ENCODE data around the gene TMBIM6. TPM values are rescaled to one million over a fixed set of nuclear protein-coding genes. Genes with fewer than 3 reads are reported as not detected.

The TMBIM6 gene
- total RNA-seq, 1 donor from 2014 or later = 588 TPM

DNA sequence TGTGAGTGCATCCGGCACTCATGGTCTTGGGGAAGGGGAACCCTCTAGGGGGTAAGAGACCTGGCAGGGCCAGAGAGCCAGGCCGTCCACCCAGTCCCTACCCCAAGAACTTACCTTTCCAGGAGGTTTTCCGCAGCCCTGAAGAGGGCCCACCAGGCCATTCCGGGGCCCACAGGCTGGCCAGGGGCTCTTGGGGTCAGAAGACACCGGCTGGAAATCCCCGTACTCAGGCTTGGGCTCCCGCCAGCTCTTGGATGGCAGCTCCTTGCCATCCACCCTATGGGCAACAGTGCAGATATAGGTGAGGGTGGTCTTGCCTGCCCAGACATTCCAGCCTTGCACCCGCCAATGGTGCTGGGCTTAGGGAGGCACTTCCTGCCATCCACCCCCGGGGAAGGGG lies 52.3 kb downstream of the TMBIM6 start:
- no peaks in the 10 kb centered on the region for H3K27me3 ChIP-seq (ENCODE audit: control insufficient read depth, insufficient read depth, low read length)
- no peak overlapping the region for H3K4me3 ChIP-seq (ENCODE audit: low read depth, low read length)
- peaks cover 3% of the 10 kb centered on the region for H3K36me3 ChIP-seq (ENCODE audit: control insufficient read depth, insufficient read depth, low read length)
- TF ChIP-seq, protein P1, sequence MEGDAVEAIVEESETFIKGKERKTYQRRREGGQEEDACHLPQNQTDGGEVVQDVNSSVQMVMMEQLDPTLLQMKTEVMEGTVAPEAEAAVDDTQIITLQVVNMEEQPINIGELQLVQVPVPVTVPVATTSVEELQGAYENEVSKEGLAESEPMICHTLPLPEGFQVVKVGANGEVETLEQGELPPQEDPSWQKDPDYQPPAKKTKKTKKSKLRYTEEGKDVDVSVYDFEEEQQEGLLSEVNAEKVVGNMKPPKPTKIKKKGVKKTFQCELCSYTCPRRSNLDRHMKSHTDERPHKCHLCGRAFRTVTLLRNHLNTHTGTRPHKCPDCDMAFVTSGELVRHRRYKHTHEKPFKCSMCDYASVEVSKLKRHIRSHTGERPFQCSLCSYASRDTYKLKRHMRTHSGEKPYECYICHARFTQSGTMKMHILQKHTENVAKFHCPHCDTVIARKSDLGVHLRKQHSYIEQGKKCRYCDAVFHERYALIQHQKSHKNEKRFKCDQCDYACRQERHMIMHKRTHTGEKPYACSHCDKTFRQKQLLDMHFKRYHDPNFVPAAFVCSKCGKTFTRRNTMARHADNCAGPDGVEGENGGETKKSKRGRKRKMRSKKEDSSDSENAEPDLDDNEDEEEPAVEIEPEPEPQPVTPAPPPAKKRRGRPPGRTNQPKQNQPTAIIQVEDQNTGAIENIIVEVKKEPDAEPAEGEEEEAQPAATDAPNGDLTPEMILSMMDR (IDR thresholded peaks at IDR 0.05; ENCODE audit: insufficient read depth, low read length, poor library complexity, severe bottlenecking) = no peak
- no peak for DNase-seq (ENCODE audit: low read depth)

DNA sequence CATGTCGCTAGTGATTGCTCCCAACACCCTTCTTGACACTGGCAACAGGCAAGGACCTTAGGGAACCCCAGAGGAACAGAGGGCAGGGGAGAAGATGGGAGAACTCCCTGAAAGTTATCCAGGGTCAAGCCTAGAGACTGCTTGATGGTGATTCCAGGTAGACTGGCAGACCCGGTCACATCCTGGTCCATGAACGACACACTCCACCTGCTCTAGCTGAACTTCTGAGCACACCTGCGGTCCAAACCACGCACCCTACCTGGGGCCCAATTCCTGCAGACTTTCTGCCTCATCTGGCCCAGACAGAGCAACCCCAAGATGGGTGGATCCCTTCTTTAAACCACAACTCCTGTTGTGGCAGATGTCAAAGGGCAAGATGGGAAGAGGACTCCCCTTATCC lies 52.7 kb downstream of the TMBIM6 start:
- TF ChIP-seq, protein P1 (IDR thresholded peaks at IDR 0.05; ENCODE audit: insufficient read depth, low read length, poor library complexity, severe bottlenecking) = no peak
- H3K27me3 ChIP-seq (ENCODE audit: control insufficient read depth, insufficient read depth, low read length) = no peaks in the 10 kb centered on the region
- no peak overlapping the region for H3K4me3 ChIP-seq (ENCODE audit: low read depth, low read length)
- DNase-seq (ENCODE audit: low read depth) = no peak
- peaks cover 3% of the 10 kb centered on the region for H3K36me3 ChIP-seq (ENCODE audit: control insufficient read depth, insufficient read depth, low read length)

DNA sequence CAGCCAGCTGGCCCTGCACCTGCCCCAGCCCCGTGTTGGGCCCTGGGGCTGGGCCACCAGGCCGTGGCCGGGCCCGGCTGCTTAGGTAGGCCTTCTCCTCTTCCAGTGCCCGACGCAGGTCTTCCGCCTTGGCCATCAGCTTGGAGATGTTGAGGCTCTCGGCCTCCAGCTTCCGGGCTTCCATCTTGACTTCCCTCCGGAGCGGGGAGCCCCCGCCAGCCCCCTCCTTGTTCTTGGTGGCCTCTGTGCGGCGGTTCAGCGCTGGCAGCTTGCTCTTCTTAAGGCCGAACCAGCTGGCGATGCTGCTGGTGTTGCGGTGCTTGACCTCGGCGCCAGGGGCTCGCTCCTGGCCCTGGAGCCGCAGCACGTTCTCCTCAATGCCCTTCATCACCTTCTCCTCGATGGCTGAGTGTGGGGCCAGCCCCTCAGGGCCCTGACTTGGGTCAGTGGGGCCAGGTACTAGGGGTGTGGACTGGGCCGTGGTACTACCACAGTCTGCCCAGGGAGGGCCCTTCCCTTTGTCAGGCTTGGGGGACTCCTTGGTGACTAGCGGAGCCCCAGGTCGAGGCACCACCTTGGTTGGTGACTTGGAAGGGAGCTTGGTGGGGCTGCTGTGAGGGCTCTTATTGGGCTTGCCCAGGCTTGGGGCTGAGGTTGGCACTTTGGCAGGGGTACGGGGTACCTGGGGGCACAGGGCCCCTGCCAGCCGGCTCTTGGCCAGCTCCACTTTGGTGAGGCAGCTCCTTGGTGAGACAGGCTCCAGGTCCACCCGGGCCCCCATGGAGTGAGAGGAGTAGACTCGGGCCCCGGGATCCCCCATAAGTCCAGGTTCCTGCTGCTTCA lies 53.7 kb downstream of the TMBIM6 start:
- DNase-seq (ENCODE audit: low read depth) = no peak
- Histone ChIP-seq H3K27me3 (ENCODE audit: control insufficient read depth, insufficient read depth, low read length) (no peaks in the 10 kb centered on the region), H3K36me3 (ENCODE audit: control insufficient read depth, insufficient read depth, low read length) (peaks cover 3% of the 10 kb centered on the region), H3K4me3 (ENCODE audit: low read depth, low read length) (no peak overlapping the region)
- TF ChIP-seq, protein P1 (IDR thresholded peaks at IDR 0.05; ENCODE audit: insufficient read depth, low read length, poor library complexity, severe bottlenecking) = no peak

DNA sequence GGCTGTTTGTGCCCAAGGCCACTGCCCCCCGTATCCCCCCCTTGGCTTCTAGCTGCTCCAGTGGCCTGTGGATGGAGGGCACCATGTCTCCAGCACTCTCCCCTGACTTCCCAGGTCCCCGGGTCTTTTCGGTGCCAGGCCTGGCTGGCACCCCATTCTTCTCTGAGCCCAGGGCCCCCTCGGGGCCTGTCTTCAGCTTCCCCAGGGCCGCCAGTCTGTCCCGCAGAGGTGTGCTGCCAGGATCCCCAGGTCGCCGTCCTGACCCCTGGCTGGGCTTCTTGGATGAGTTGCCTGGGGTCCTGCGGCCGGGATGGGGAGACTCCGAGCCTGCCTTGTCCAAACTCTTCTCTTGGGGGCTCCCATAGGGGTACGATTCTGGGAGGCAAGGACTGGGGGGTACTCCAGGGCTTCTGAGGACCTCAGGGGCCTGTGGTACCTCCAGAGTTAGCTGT lies 54.3 kb downstream of the TMBIM6 start:
- H3K27me3 ChIP-seq (ENCODE audit: control insufficient read depth, insufficient read depth, low read length) = no peaks in the 10 kb centered on the region
- H3K4me3 ChIP-seq (ENCODE audit: low read depth, low read length) = no peak overlapping the region
- peaks cover 3% of the 10 kb centered on the region for H3K36me3 ChIP-seq (ENCODE audit: control insufficient read depth, insufficient read depth, low read length)
- TF ChIP-seq, protein P1 (IDR thresholded peaks at IDR 0.05; ENCODE audit: insufficient read depth, low read length, poor library complexity, severe bottlenecking) = no peak
- no peak for DNase-seq (ENCODE audit: low read depth)

DNA sequence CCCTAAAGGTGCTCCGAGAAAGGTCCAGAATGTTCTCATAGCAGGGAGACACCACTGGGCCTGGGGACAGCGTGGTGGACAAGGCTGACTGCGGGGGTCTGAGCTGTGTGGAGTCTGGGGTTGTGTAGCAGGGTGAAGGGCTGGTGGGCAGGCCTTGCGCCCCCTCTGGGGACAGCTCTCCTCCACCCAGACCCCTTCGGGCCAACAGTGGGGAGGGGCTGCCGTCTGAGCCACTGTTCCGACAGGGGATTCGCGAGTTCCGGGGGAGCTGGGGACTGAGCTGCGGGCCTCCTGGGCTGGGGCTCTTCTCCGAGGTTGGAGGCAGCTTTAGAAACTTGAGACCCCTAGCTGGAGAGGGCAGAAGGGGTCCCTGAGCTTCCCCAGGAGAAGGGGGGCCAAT lies 54.8 kb downstream of the TMBIM6 start:
- Histone ChIP-seq H3K36me3 (ENCODE audit: control insufficient read depth, insufficient read depth, low read length) (peaks cover 3% of the 10 kb centered on the region), H3K4me3 (ENCODE audit: low read depth, low read length) (no peak overlapping the region), H3K27me3 (ENCODE audit: control insufficient read depth, insufficient read depth, low read length) (no peaks in the 10 kb centered on the region)
- TF ChIP-seq, protein P1 (IDR thresholded peaks at IDR 0.05; ENCODE audit: insufficient read depth, low read length, poor library complexity, severe bottlenecking) = no peak
- no peak for DNase-seq (ENCODE audit: low read depth)

Measured in kidney epithelial cell (primary cell).